Stimulated activated CD4-positive, alpha-beta T cell treated with anti-CD3 and anti-CD28 coated beads, Interleukin-4, amount 100 ng/mL, for 24 hours (primary cell): ENCODE data around the gene LMNTD1.
"Not testable (repeated sequence)": the region's sequence is repeated elsewhere in the genome, so short reads cannot be mapped to it uniquely, and the experiment has no call there.

Experiments used
- DNase-seq: peaks from one replicate; pipeline ENCODE4 v3.0.0-alpha.2; 2020

The LMNTD1 gene, protein sequence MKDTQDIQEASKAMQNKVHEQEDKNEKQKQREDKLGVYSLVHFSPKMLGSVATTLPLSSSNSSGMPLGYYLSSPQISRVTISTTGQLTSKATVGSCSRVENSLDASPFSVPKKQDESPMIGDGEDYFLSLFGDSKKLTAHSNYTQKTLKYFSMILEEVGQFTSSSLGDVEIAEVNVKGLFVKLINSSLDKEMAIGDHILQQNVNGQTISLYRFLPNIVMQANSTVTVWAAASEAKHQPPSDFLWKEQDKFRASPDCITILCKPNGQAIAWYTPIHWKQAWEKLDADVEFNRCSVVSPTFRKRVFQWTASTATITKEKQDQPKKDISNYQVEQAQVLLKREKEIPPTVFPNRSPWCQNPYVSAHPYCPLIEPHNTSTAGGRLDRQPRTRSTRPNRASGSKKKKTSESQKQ

DNA sequence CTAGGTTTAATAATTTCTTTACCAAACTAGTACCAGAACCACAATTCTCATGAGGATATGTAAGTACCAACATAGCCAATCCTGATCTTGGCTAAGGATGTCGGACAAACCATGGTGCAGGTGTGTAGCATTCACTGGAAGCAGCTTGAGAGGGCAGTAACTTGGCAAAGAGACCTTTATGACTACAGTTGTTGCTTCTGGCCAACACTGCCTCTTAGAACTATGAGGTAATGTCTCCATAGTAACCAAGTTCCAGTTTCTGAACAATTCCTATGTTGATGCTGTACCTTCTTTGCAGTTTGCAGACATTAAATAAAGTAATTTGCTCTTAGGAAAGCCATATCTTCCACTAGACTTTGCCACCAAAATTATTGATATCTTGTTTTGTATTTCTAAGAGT is at the start of gene LMNTD1:
TSS of gene LMNTD1 (minus strand) at position 186 of the 400 bp plus-strand sequence. CDS start 324 bp downstream, outside the sequence.
- DNase-seq = no peak

DNA sequence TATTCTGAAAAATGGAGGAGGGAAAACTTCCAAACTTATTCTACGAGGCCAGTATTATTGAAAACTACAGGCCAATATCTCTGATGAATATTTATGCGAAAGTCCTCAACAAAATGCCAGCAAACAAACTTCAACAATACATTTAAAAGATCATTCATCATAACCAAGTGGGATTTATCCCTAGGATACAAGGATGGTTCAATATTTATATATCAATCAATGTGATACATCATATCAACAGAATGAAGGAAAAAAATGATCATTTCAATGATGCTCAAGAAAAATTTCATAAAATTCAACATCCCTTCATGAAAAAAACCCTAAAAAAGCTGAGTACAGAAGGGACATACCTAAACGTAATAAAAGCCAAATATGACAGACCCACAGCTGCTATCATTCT is 45.9 kb upstream of the LMNTD1 start:
- DNase-seq = no peak

GRCh38 chr12:25595496-25595895 is 42.4 kb upstream of the LMNTD1 start:
- not testable (repeated sequence) for DNase-seq

DNA sequence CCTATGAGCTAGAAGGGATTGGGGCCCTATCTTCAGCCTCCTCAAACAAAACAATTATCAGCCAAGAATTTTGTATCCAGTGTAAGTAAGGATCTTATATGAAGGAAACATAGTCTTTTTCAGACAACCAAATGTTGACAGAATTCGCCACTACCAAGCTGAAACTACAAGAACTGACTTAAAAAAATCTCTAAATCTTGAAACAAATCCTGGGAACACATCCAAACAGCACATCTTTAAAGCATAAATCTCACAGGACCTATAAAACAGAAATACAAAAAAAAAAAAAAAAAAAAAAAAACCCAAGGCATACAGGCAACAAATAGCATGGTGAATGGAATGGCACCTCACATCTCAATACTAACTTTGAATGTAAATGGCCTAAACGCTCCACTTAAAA is 41.3 kb upstream of the LMNTD1 start:
- DNase-seq = no peak

- no peak for DNase-seq
Measured at GRCh38 chr12:25592725-25593495, 39.8 kb upstream of the LMNTD1 start.

DNA sequence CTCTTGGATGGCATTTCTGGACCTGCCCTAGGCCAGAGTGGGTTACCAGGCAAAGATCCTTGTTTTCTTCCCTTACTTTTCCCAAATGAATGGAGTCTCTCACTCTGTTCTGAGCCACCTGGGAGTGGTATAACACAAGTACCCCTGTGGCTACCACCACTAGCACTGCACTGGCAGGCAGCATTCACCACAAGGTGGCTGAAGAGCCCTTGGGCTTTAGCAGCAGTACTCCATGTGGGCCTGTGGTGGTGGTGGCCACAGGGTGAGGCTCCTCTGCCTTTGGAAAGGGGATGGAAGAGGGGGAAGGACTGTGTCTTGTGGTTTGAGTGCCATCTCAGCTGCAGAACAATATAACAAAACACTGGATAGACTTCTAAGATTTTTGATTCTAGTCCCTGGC is 38.1 kb upstream of the LMNTD1 start:
- DNase-seq = no peak

GRCh38 chr12:25590011-25590721 is 37.1 kb upstream of the LMNTD1 start:
- peak; percentile 35 for DNase-seq

- no peak for DNase-seq
Measured at GRCh38 chr12:25587346-25587745, 34.3 kb upstream of the LMNTD1 start.

DNA sequence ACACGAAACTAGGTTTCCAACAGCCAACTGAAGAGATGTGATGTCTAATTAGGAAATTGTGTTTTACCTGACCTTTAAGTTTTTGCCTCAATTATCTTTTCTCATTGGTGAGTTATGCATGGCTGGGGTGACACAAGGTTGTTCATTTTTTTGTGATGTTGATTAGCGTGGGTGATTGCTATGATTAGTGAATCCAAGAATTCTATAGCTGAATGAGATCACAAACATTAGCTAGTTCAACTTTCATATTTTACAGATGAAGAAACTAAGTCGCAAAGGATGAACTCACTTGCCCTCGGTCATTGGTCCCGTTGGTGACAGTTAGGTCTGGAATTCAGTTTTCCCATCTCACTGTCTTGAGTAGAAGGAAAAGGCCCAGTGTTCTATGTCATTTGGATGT is 32.6 kb upstream of the LMNTD1 start:
- DNase-seq = no peak

DNA sequence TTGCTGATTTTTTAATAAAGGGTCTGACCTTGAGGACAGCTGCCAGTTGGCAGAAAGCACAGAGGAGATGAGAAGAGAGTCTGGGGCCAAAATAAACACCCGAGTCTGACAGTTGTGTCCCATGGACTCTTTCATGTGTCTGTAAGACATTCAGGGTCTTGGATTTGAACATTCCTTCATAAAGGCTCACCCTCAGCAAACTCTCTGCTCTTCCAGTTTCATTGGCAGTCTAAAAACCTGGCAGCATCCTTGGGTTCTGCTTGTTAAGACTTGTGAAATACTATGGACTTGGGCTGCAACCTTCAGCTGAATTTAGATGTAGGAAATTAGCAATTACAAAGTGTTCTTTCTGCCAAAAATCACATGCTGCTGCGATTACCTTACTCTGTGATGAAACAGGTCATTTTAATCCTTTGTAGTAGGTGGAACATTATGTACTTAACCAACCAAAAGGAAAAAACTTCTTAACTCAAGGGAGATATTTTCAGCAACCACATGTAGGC is 32.0 kb upstream of the LMNTD1 start:
- DNase-seq = no peak

- no peak for DNase-seq
Measured at GRCh38 chr12:25584596-25584995, 31.5 kb upstream of the LMNTD1 start.

DNA sequence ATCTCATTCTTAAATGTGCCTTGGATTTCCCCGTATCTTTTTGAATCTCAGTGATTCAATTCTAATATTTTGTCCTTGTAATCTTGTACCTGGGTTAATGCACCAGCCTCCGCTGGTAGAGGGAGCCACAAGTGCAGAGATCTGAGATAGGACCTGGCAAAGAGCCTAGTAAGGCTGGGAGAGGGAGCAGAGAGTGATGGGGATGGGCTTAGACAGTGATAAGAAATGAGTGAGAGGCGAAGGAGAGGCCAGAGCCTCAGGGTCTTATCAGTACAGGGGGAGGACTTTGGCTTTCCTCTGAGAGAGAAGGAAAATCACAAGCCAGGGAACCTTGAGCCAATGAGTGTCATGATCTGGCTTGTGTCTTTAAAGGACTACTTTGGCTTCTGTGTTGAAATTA is 30.5 kb upstream of the LMNTD1 start:
- DNase-seq = no peak

DNA sequence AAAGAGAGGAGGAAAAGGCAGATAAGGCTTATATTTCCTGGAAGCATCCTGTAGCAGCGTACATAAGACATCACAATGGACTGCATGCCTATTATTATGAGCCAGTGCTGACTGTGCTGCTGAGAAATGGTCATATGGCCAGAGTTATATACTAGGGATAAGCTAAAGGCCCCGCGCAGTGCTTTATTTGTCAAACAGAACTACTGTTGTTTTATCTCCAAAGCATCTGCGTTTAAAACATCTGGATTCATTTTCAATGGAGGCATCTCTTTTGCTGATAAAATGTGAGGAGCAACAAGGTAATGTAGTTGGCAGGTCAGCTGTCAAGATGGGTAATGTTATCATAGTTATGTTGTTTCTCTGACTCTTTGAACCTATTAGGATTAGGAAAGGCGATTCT is 28.0 kb upstream of the LMNTD1 start:
- DNase-seq = no peak

DNA sequence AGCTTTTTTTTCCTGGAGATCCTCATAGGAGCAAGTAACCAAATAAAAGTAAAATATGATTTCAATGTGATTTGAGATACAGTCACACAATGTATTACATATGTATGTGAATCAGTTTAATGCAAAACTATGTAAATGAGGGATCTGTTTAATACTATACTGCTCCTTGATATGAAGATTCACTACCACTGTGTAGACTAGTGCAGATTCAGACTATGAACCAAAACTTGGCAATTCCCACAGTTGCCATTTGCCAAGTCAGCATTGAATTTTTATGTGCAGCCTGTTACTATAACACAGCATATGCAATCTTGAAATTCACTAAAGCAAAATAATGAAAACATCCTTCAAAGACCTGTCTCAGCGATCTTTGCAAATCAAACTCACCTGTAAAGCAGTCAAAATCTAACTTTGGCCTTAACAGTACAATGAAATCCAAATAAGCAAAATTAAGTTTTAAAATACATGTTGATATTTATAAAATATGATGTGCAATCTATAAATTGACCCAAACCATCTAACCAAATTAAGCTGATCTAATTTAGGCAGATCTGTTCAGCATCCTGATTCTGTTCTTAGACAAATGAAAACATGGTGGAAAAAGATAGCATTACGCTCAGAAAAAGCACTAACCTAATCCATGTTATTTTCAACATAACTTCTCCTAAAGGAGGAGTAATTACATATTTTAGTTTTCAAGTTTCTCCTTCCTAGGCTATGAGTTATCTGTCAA is 25.5 kb upstream of the LMNTD1 start:
- DNase-seq = no peak

GRCh38 chr12:25574761-25575160 is 21.7 kb upstream of the LMNTD1 start:
- no peak for DNase-seq

- no peak for DNase-seq
Measured at GRCh38 chr12:25573346-25573745, 20.3 kb upstream of the LMNTD1 start.

- no peak for DNase-seq
Measured at GRCh38 chr12:25570418-25570817, 17.3 kb upstream of the LMNTD1 start.

DNA sequence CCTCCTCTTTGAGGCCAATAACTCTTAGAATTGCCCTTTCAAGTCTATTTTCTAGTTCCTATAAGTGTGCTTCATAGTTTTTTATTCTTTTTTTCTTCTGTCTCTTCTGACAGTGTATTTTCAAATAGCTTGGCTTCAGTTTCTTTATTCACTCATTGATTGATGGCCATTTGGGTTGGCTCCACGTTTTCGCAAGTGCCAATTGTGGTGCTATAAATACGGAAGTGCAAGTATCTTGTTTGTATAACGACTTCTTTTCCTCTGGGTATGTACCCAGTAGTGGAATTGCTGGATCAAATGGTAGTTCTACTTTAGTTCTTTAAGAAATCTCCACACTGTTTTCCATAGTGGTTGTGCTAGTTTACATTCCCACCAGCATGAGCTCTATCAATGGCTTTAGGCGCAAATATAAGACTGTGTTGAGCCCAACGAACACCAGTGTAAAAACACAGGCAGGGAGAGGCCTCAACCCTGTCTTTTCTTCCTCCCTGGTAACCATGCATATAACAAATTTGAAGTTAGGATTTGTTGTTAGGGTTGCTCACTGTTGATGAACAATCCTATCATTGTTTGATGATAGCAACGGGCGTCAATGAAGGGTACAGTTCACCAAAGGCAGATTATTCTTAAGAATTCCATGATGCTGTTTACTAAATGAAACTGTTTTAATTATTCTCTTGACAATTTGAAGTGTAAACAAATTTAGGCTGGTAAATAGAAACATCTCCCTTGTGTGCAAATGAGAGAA is 13.3 kb upstream of the LMNTD1 start:
- no peak for DNase-seq

DNA sequence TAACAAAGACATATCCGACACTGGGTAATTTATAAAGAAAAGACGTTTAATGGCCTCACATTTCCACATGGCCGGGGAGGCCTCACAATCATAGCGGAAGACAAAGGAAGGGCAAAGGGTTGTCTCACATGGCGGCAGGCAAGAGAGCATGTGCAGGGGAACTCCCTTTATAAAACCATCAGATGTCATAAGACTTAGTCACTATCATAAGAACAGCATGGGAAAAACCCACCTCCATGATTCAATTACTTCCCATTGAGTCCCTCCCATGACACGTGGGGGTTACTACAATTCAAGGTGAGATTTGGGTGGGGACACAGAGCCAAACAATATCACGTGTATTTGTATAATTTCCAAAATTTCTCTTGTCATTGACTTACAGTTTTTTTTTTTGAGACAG is 5.5 kb upstream of the LMNTD1 start:
- DNase-seq = no peak

GRCh38 chr12:25557830-25558436 is 4.8 kb upstream of the LMNTD1 start:
- DNase-seq = peak; percentile 4

DNA sequence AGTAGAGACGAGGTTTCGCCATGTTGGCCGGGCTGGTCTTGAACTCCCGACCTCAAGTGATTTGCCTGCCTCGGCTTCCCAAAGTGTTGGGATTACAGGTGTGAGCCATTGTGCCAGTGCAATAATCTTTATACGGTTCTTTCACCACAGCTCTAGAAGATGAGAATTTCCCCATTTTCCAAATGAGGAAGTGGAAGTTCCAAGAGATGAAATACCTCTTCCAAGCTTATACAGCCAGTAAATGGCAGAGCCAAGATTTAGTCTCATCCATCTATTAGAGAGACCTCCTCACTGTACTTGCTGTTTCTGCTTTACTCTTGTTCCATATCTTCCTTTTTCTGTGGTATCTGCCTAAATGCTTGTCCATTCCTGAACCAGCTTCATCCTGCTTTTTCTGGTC is 3.1 kb upstream of the LMNTD1 start:
- DNase-seq = no peak

- no peak for DNase-seq
Measured at GRCh38 chr12:25552681-25553080, 402 bp downstream of the LMNTD1 start.
